Activated CD4-positive, alpha-beta memory T cell treated with anti-CD3 and anti-CD28 coated beads, Interleukin-2, amount 10 ng/mL, durations not matched to agents 7 days and 5 days (primary cell): ENCODE data around the gene KRTAP10-12. TPM values are rescaled to one million over a fixed set of nuclear protein-coding genes. Genes with fewer than 3 reads are reported as not detected.
A peak's percentile ranks its signal among the peaks of the same experiment; 100 is the strongest.
"Not testable (repeated sequence)": the region's sequence is repeated elsewhere in the genome, so short reads cannot be mapped to it uniquely, and the experiment has no call there.

ENCODE experiments used
- CTCF ChIA-PET: fragments of 350-600 bp; sonication (Branson Sonifier 250); formaldehyde crosslinking; loops from one replicate; lab custom pipeline; 2021; ENCODE audit warnings: antibody characterized with exemption, inconsistent platforms; lab: Charles Lee
- POLR2A ChIA-PET: fragments of 350-600 bp; sonication (Branson Sonifier 250); formaldehyde crosslinking; loops from one replicate; lab custom pipeline; 2021; ENCODE audit warnings: antibody characterized with exemption; lab: Charles Lee
- DNase-seq: peaks from one replicate; pipeline ENCODE4 v3.0.0-alpha.2; 2020
- H3K27ac Mint-ChIP-seq: one replicate; pipeline ENCODE4 v1.8.0; 2021; ENCODE audit warnings: mild to moderate bottlenecking, mixed read lengths
- H3K27me3 Mint-ChIP-seq: one replicate; pipeline ENCODE4 v1.8.0; 2021; ENCODE audit warnings: mixed read lengths
- H3K36me3 Mint-ChIP-seq: one replicate; pipeline ENCODE4 v1.8.0; 2021; ENCODE audit warnings: low read depth, mixed read lengths
- H3K4me1 Mint-ChIP-seq: one replicate; pipeline ENCODE4 v1.8.0; 2021; ENCODE audit warnings: mixed read lengths
- H3K4me3 Mint-ChIP-seq: one replicate; pipeline ENCODE4 v1.8.0; 2021; ENCODE audit warnings: mild to moderate bottlenecking, mixed read lengths
- H3K9me3 Mint-ChIP-seq: one replicate; pipeline ENCODE4 v1.8.0; 2021; ENCODE audit warnings: mixed read lengths
- total RNA-seq, 2 experiments: library from RNA; stranded (reverse); gene quantifications; one replicate each; pipeline ENCODE4 v1.2.3, GENCODE V29; 2021

The KRTAP10-12 gene
- total RNA-seq, 2 experiments from 2014 or later = not detected

GRCh38 chr21:44657635-44658540, 39.1 kb upstream of the KRTAP10-12 start, which contains the start of gene KRTAP12-3:
KRTAP12-3 (plus strand) TSS chr21:44657932; CDS start chr21:44657980, 48 bp downstream.
- Mint-ChIP-seq H3K36me3 (peaks cover 56% of the 10 kb centered on the region), H3K4me3 (peak within 1 kb of the TSS; percentile 40), H3K4me1 (peaks cover 64% of the 10 kb centered on the region), H3K9me3 (peaks cover 31% of the 10 kb centered on the region), H3K27me3 (peaks cover 8% of the 10 kb centered on the region), H3K27ac (peak within 1 kb of the TSS; percentile 93)
- CTCF ChIA-PET = interaction anchor here (1.2 to 2.2 kb wide), 2 partner anchors 39 to 135 kb away, joined by 3 to 6 read pairs; no protein-coding TSS in a partner anchor
- DNase-seq = peak; percentile 67
- POLR2A ChIA-PET = interaction anchor here (0.7 to 2.5 kb wide), 12 partner anchors 11 to 575 kb away, joined by 3 to 18 read pairs (median 4); partner anchors contain the start of gene KRTAP10-11

- Mint-ChIP-seq H3K9me3 (peaks cover 32% of the 10 kb centered on the region), H3K27ac (peak overlapping the region; percentile 93), H3K4me1 (peaks cover 62% of the 10 kb centered on the region), H3K27me3 (peaks cover 10% of the 10 kb centered on the region), H3K36me3 (peaks cover 53% of the 10 kb centered on the region), H3K4me3 (no peak overlapping the region)
- ChIA-PET POLR2A (interaction anchor here (1.5 to 2.5 kb wide), 3 partner anchors 40 to 111 kb away, joined by 3 to 18 read pairs (median 6); no protein-coding TSS in a partner anchor), CTCF (interaction anchor here (2.2 kb wide), 1 partner anchor 40 kb away, joined by 6 read pairs; no protein-coding TSS in a partner anchor)
- no peak for DNase-seq
Observed at GRCh38 chr21:44658541-44658910, 38.4 kb upstream of the KRTAP10-12 start.

GRCh38 chr21:44658913-44659595, 37.9 kb upstream of the KRTAP10-12 start:
- peaks cover 47% of the 10 kb centered on the region for H3K36me3 Mint-ChIP-seq
- no peak overlapping the region for H3K4me3 Mint-ChIP-seq
- H3K4me1 Mint-ChIP-seq = peaks cover 57% of the 10 kb centered on the region
- DNase-seq = peak; percentile 37
- ChIA-PET POLR2A (interaction anchor here (2.5 kb wide), 1 partner anchor 40 kb away, joined by 18 read pairs; no protein-coding TSS in a partner anchor), CTCF (interaction anchor here (2.2 kb wide), 1 partner anchor 40 kb away, joined by 6 read pairs; no protein-coding TSS in a partner anchor)
- peak overlapping the region; percentile 93 for H3K27ac Mint-ChIP-seq
- peaks cover 33% of the 10 kb centered on the region for H3K9me3 Mint-ChIP-seq
- H3K27me3 Mint-ChIP-seq = peaks cover 10% of the 10 kb centered on the region

- H3K27ac Mint-ChIP-seq, DNase-seq, CTCF ChIA-PET, H3K4me3 Mint-ChIP-seq, POLR2A ChIA-PET: not testable (repeated sequence)
- Mint-ChIP-seq H3K9me3 (peaks cover 22% of the 10 kb centered on the region), H3K4me1 (peaks cover 36% of the 10 kb centered on the region), H3K27me3 (peaks cover 25% of the 10 kb centered on the region), H3K36me3 (peaks cover 34% of the 10 kb centered on the region)
Observed at GRCh38 chr21:44661567-44661966, 35.4 kb upstream of the KRTAP10-12 start.

GRCh38 chr21:44664691-44665090, 32.3 kb upstream of the KRTAP10-12 start:
- CTCF ChIA-PET = no interaction called here
- peaks cover 41% of the 10 kb centered on the region for H3K27me3 Mint-ChIP-seq
- no peak for DNase-seq
- H3K4me1 Mint-ChIP-seq = peaks cover 4% of the 10 kb centered on the region
- peaks cover 19% of the 10 kb centered on the region for H3K9me3 Mint-ChIP-seq
- H3K27ac Mint-ChIP-seq = no peak overlapping the region
- H3K36me3 Mint-ChIP-seq = peaks cover 16% of the 10 kb centered on the region
- POLR2A ChIA-PET = no interaction called here
- H3K4me3 Mint-ChIP-seq = no peak overlapping the region

GRCh38 chr21:44666401-44667320, 30.3 kb upstream of the KRTAP10-12 start, which contains the start of gene KRTAP12-2:
KRTAP12-2 (minus strand) TSS chr21:44666927; CDS start chr21:44666886, 41 bp downstream.
- H3K36me3 Mint-ChIP-seq = peaks cover 11% of the 10 kb centered on the region
- no peak for DNase-seq
- CTCF ChIA-PET = no interaction called here
- no peak within 1 kb of the TSS for H3K27ac Mint-ChIP-seq
- POLR2A ChIA-PET = no interaction called here
- no peak within 1 kb of the TSS for H3K4me3 Mint-ChIP-seq
- H3K9me3 Mint-ChIP-seq = peaks cover 23% of the 10 kb centered on the region
- H3K4me1 Mint-ChIP-seq = no peaks in the 10 kb centered on the region
- H3K27me3 Mint-ChIP-seq = peaks cover 46% of the 10 kb centered on the region

GRCh38 chr21:44667612-44668011, 29.4 kb upstream of the KRTAP10-12 start:
- Mint-ChIP-seq H3K4me1 (no peaks in the 10 kb centered on the region), H3K9me3 (peaks cover 29% of the 10 kb centered on the region), H3K4me3 (no peak overlapping the region), H3K36me3 (peaks cover 12% of the 10 kb centered on the region), H3K27ac (no peak overlapping the region), H3K27me3 (peaks cover 40% of the 10 kb centered on the region)
- CTCF ChIA-PET = no interaction called here
- DNase-seq = no peak
- POLR2A ChIA-PET = no interaction called here

GRCh38 chr21:44670642-44671432, 26.1 kb upstream of the KRTAP10-12 start:
- Mint-ChIP-seq H3K27ac (no peak overlapping the region), H3K27me3 (peaks cover 38% of the 10 kb centered on the region), H3K4me3 (no peak overlapping the region), H3K9me3 (peaks cover 29% of the 10 kb centered on the region), H3K4me1 (no peaks in the 10 kb centered on the region), H3K36me3 (peaks cover 12% of the 10 kb centered on the region)
- ChIA-PET POLR2A (interaction anchor here (1.6 kb wide), 1 partner anchor 13 kb away, joined by 4 read pairs; the partner anchor contains the start of gene KRTAP12-3), CTCF (no interaction called here)
- DNase-seq = no peak

GRCh38 chr21:44671911-44672310, 25.1 kb upstream of the KRTAP10-12 start:
- H3K9me3 Mint-ChIP-seq = peaks cover 30% of the 10 kb centered on the region
- peaks cover 38% of the 10 kb centered on the region for H3K27me3 Mint-ChIP-seq
- POLR2A ChIA-PET = no interaction called here
- DNase-seq = no peak
- CTCF ChIA-PET = no interaction called here
- no peaks in the 10 kb centered on the region for H3K4me1 Mint-ChIP-seq
- no peak overlapping the region for H3K4me3 Mint-ChIP-seq
- peaks cover 12% of the 10 kb centered on the region for H3K36me3 Mint-ChIP-seq
- H3K27ac Mint-ChIP-seq = no peak overlapping the region

- CTCF ChIA-PET = no interaction called here
Observed at GRCh38 chr21:44677881-44678280, 19.1 kb upstream of the KRTAP10-12 start.

GRCh38 chr21:44681152-44681551, 15.8 kb upstream of the KRTAP10-12 start:
- H3K27ac Mint-ChIP-seq = no peak overlapping the region
- peaks cover 4% of the 10 kb centered on the region for H3K4me1 Mint-ChIP-seq
- peaks cover 21% of the 10 kb centered on the region for H3K27me3 Mint-ChIP-seq
- POLR2A ChIA-PET = no interaction called here
- no peak for DNase-seq
- CTCF ChIA-PET = no interaction called here
- no peaks in the 10 kb centered on the region for H3K36me3 Mint-ChIP-seq
- no peaks in the 10 kb centered on the region for H3K9me3 Mint-ChIP-seq
- no peak overlapping the region for H3K4me3 Mint-ChIP-seq

More at GRCh38 chr21:44677881-44678280, 19.1 kb upstream of the KRTAP10-12 start:
- Mint-ChIP-seq H3K27me3 (peaks cover 27% of the 10 kb centered on the region), H3K9me3 (peaks cover 7% of the 10 kb centered on the region), H3K27ac (no peak overlapping the region), H3K4me1 (no peaks in the 10 kb centered on the region), H3K36me3 (peaks cover 1% of the 10 kb centered on the region), H3K4me3 (no peak overlapping the region)
- no peak for DNase-seq
- POLR2A ChIA-PET = no interaction called here
